ENCODE data around the gene ANKRD35. TPM values are rescaled to one million over a fixed set of nuclear protein-coding genes. Genes with fewer than 3 reads are reported as not detected.

Gene ANKRD35
- total RNA-seq, 1 experiment from 2014 or later = not detected

- H3K27ac Mint-ChIP-seq (ENCODE audit: low read depth, unreplicated experiment) = no peak overlapping the region
- CTCF ChIA-PET = interaction anchor here (0.6 to 4.5 kb wide), 10 partner anchors 10 to 160 kb away, joined by 3 to 19 read pairs (median 4); partner anchors contain the start of gene NUDT17
- no TSS peak for BruUV-seq (replicated peaks)
Measured at GRCh38 chr1:145871994-145872924, 13.4 kb downstream of the ANKRD35 start.

GRCh38 chr1:145868232-145868631, 17.4 kb downstream of the ANKRD35 start:
- H3K27me3 Mint-ChIP-seq (ENCODE audit: insufficient read depth, unreplicated experiment) = peaks cover 23% of the 10 kb centered on the region
- DNase-seq (ENCODE audit: unreplicated experiment) = no peak
- H3K27ac Mint-ChIP-seq (ENCODE audit: low read depth, unreplicated experiment) = no peak overlapping the region
- intact Hi-C loops (cut with micrococcal nuclease) = no loop called here
- CTCF ChIA-PET = interaction anchor here (0.6 to 2.5 kb wide), 4 partner anchors 13 to 116 kb away, joined by 3 to 14 read pairs (median 6); partner anchors contain the start of gene NUDT17
- no peaks in the 10 kb centered on the region for H3K4me1 Mint-ChIP-seq (ENCODE audit: insufficient read depth, unreplicated experiment)
- H3K9me3 Mint-ChIP-seq (ENCODE audit: unreplicated experiment) = no peaks in the 10 kb centered on the region
- no peak for TF ChIP-seq CTCF (IDR thresholded peaks at IDR 0.05; ENCODE audit: unreplicated experiment)
- POLR2A ChIA-PET = interaction anchor here (0.6 to 2.6 kb wide), 3 partner anchors 9 to 24 kb away, joined by 3 to 20 read pairs (median 4); partner anchors contain the start of genes NUDT17 and PIAS3
- no peak overlapping the region for H3K4me3 Mint-ChIP-seq (ENCODE audit: unreplicated experiment)
- BruUV-seq (replicated peaks) = no TSS peak
- no peaks in the 10 kb centered on the region for H3K36me3 Mint-ChIP-seq (ENCODE audit: insufficient read depth, unreplicated experiment)

More at GRCh38 chr1:145871994-145872924, 13.4 kb downstream of the ANKRD35 start:
- POLR2A ChIA-PET = interaction anchor here (0.5 to 1.8 kb wide), 8 partner anchors 11 to 68 kb away, joined by 3 to 17 read pairs (median 3); partner anchors contain the start of genes PIAS3 and RBM8A
- Mint-ChIP-seq H3K36me3 (ENCODE audit: insufficient read depth, unreplicated experiment) (no peaks in the 10 kb centered on the region), H3K9me3 (ENCODE audit: unreplicated experiment) (no peaks in the 10 kb centered on the region), H3K27me3 (ENCODE audit: insufficient read depth, unreplicated experiment) (peaks cover 11% of the 10 kb centered on the region), H3K4me1 (ENCODE audit: insufficient read depth, unreplicated experiment) (no peaks in the 10 kb centered on the region), H3K4me3 (ENCODE audit: unreplicated experiment) (no peak overlapping the region)
- intact Hi-C loops (cut with micrococcal nuclease) = no loop called here
- TF ChIP-seq CTCF (IDR thresholded peaks at IDR 0.05; ENCODE audit: unreplicated experiment) = no peak
- DNase-seq (ENCODE audit: unreplicated experiment) = no peak

- Mint-ChIP-seq H3K4me1 (ENCODE audit: insufficient read depth, unreplicated experiment) (peaks cover under 1% of the 10 kb centered on the region), H3K4me3 (ENCODE audit: unreplicated experiment) (no peak overlapping the region), H3K27me3 (ENCODE audit: insufficient read depth, unreplicated experiment) (peaks cover 16% of the 10 kb centered on the region), H3K9me3 (ENCODE audit: unreplicated experiment) (no peaks in the 10 kb centered on the region), H3K27ac (ENCODE audit: low read depth, unreplicated experiment) (no peak overlapping the region), H3K36me3 (ENCODE audit: insufficient read depth, unreplicated experiment) (no peaks in the 10 kb centered on the region)
- POLR2A ChIA-PET = interaction anchor here (0.6 to 1.8 kb wide), 8 partner anchors 10 to 175 kb away, joined by 3 to 9 read pairs (median 4); partner anchors contain the start of genes ANKRD34A and POLR3GL
- BruUV-seq (replicated peaks) = no TSS peak
- TF ChIP-seq CTCF (IDR thresholded peaks at IDR 0.05; ENCODE audit: unreplicated experiment) = no peak
- CTCF ChIA-PET = interaction anchor here (1.1 to 8.0 kb wide), 2 partner anchors 16 to 28 kb away, joined by 4 to 184 read pairs; partner anchors contain the start of gene NUDT17
- no peak for DNase-seq (ENCODE audit: unreplicated experiment)
- intact Hi-C loops (cut with micrococcal nuclease) = no loop called here
Measured at GRCh38 chr1:145863282-145864018, 22.2 kb downstream of the ANKRD35 start.
